Ishikawa (cell line): Measurements from ENCODE around the gene TMCO2.

Source experiments
- CEBPB ChIP-seq: IDR thresholded peaks from 2 replicates; pipeline ENCODE4 v1.6.1; 2012
- CREB1 ChIP-seq: IDR thresholded peaks from 2 replicates; pipeline ENCODE4 v1.6.1; 2012; ENCODE audit warnings: low read depth
- EGR1 ChIP-seq: IDR thresholded peaks from 2 replicates; pipeline ENCODE4 v1.6.1; 2012
- EP300 ChIP-seq: IDR thresholded peaks from 2 replicates; pipeline ENCODE4 v1.6.1; 2012; ENCODE audit warnings: borderline replicate concordance
- FOXM1 ChIP-seq: IDR thresholded peaks from 2 replicates; pipeline ENCODE4 v1.6.1; 2012; ENCODE audit warnings: low read depth, borderline replicate concordance
- MAX ChIP-seq: IDR thresholded peaks from 2 replicates; pipeline ENCODE4 v1.6.1; 2012
- NFIC ChIP-seq: IDR thresholded peaks from 2 replicates; pipeline ENCODE4 v1.6.1; 2012
- RAD21 ChIP-seq: IDR thresholded peaks from 2 replicates; pipeline ENCODE4 v1.6.1; 2012; ENCODE audit warnings: low read depth
- REST ChIP-seq: IDR thresholded peaks from 2 replicates; pipeline ENCODE4 v1.6.1; 2012; ENCODE audit warnings: low read depth, mild to moderate bottlenecking
- TAF1 ChIP-seq: IDR thresholded peaks from 2 replicates; pipeline ENCODE4 v1.6.1; 2012; ENCODE audit warnings: low read depth, mild to moderate bottlenecking
- TCF12 ChIP-seq: IDR thresholded peaks from 2 replicates; pipeline ENCODE4 v1.6.1; 2012; ENCODE audit warnings: low read depth
- TEAD4 ChIP-seq: IDR thresholded peaks from 2 replicates; pipeline ENCODE4 v1.6.1; 2012
- USF1 ChIP-seq: IDR thresholded peaks from 2 replicates; pipeline ENCODE4 v1.6.1; 2012
- YY1 ChIP-seq: IDR thresholded peaks from 2 replicates; pipeline ENCODE4 v1.6.1; 2012; ENCODE audit warnings: low read depth
- ZBTB7A ChIP-seq: IDR thresholded peaks from 2 replicates; pipeline ENCODE4 v1.6.1; 2012; ENCODE audit warnings: low read depth

TMCO2 gene

GRCh38 chr1:40273547-40274166 lies 25.9 kb downstream of the TMCO2 start:
- TF ChIP-seq ZBTB7A (no peak), REST (no peak), YY1 (no peak), CREB1 (no peak), NFIC (no peak), USF1 (no peak), TAF1 (no peak), EGR1 (no peak), EP300 (no peak), CEBPB (no peak), TEAD4 (no peak), FOXM1 (no peak)

- TF ChIP-seq MAX (no peak), CREB1 (no peak), USF1 (no peak), NFIC (no peak), TEAD4 (no peak), EGR1 (no peak), REST (no peak), CEBPB (no peak), TAF1 (no peak), ZBTB7A (no peak), RAD21 (no peak), FOXM1 (no peak), EP300 (no peak), TCF12 (no peak), YY1 (no peak)
Observed at GRCh38 chr1:40274331-40274730, 26.6 kb downstream of the TMCO2 start.

- TF ChIP-seq CREB1 (no peak), RAD21 (no peak), EGR1 (no peak), TEAD4 (no peak), ZBTB7A (no peak), EP300 (no peak), TCF12 (no peak), REST (no peak)
Observed at GRCh38 chr1:40276122-40276521, 28.4 kb downstream of the TMCO2 start.

GRCh38 chr1:40281853-40282252 lies 34.1 kb downstream of the TMCO2 start:
- TF ChIP-seq TCF12 (no peak), CREB1 (no peak), RAD21 (no peak), MAX (no peak), TAF1 (no peak), FOXM1 (no peak), TEAD4 (no peak)

- TF ChIP-seq TAF1 (no peak), CREB1 (no peak), EP300 (no peak), MAX (no peak), NFIC (no peak), EGR1 (no peak), USF1 (no peak), FOXM1 (no peak), RAD21 (no peak), TEAD4 (no peak), TCF12 (no peak), REST (no peak)
Observed at GRCh38 chr1:40291293-40291692, 43.6 kb downstream of the TMCO2 start.
